Brain microvascular endothelial cell (primary cell): Measurements from ENCODE around the gene VSX2.

Source experiments
- DNase-seq: peaks from one replicate; pipeline ENCODE4 v3.0.0-alpha.2; 2020
- H3K27ac ChIP-seq: fragments of 250-450 bp; sonication (Bioruptor Pico); 2 replicates; pipeline ENCODE4 v1.5.1; 2020; ENCODE audit warnings: mild to moderate bottlenecking, moderate library complexity
- H3K27me3 ChIP-seq: fragments of 250-450 bp; sonication (Bioruptor Pico); replicated peaks from 2 replicates; pipeline ENCODE4 v1.5.1; 2020; ENCODE audit warnings: mild to moderate bottlenecking
- H3K36me3 ChIP-seq: fragments of 250-450 bp; sonication (Bioruptor Pico); replicated peaks from 2 replicates; pipeline ENCODE4 v1.5.1; 2020; ENCODE audit warnings: mild to moderate bottlenecking
- H3K4me3 ChIP-seq: 2 replicates; pipeline ENCODE4 v1.5.1; 2011; ENCODE audit warnings: low read depth, mild to moderate bottlenecking, control low read depth, low read length, moderate library complexity
- CTCF ChIP-seq: IDR thresholded peaks from 2 replicates; pipeline ENCODE4 v1.5.1; 2011; ENCODE audit warnings: low read depth, mild to moderate bottlenecking, moderate library complexity, low read length, control low read depth, inconsistent platforms; ENCODE audit errors: missing control alignments
- in situ Hi-C: cut with HindIII; loops from 2 replicates; pipeline ENCODE4 v1.10.0; 2017; ENCODE audit warnings: low sequenced_read_pairs, low pct_ligation_motif_present

Gene VSX2

GRCh38 chr14:74301594-74302151 is 62.4 kb downstream of the VSX2 start:
- TF ChIP-seq CTCF = no peak
- no peak for DNase-seq
- in situ Hi-C loops = no loop called here
- Histone ChIP-seq H3K4me3 (peak overlapping the region; percentile 88), H3K27me3 (no peaks in the 10 kb centered on the region), H3K36me3 (peaks cover 18% of the 10 kb centered on the region), H3K27ac (no peak overlapping the region)

- no peaks in the 10 kb centered on the region for H3K27me3 ChIP-seq
- peak overlapping the region; percentile 17 for H3K27ac ChIP-seq
- DNase-seq = peak; percentile 52
- H3K4me3 ChIP-seq = peak overlapping the region; percentile 88
- H3K36me3 ChIP-seq = peaks cover 18% of the 10 kb centered on the region
- in situ Hi-C loops = no loop called here
- peak; percentile 63 for TF ChIP-seq CTCF
Observed at GRCh38 chr14:74302152-74302628, 62.9 kb downstream of the VSX2 start.

GRCh38 chr14:74302634-74303569 is 63.7 kb downstream of the VSX2 start, which contains the start of gene ABCD4:
TSS of gene ABCD4 (minus strand) at chr14:74302934. CDS start at chr14:74302912, 22 bp downstream.
- Histone ChIP-seq H3K27ac (peak within 1 kb of the TSS; percentile 17), H3K4me3 (peak within 1 kb of the TSS; percentile 88), H3K27me3 (no peaks in the 10 kb centered on the region), H3K36me3 (peaks cover 13% of the 10 kb centered on the region)
- in situ Hi-C loops = no loop called here
- peak; percentile 94 for DNase-seq
- TF ChIP-seq CTCF = peak; percentile 55

GRCh38 chr14:74308695-74309094 is 69.4 kb downstream of the VSX2 start:
- Histone ChIP-seq H3K36me3 (no peaks in the 10 kb centered on the region), H3K27ac (no peak overlapping the region), H3K27me3 (no peaks in the 10 kb centered on the region), H3K4me3 (no peak overlapping the region)
- TF ChIP-seq CTCF = no peak
- no peak for DNase-seq
- in situ Hi-C loops = no loop called here

GRCh38 chr14:74309125-74310022 is 70.1 kb downstream of the VSX2 start:
- H3K27ac ChIP-seq = no peak overlapping the region
- no peaks in the 10 kb centered on the region for H3K27me3 ChIP-seq
- in situ Hi-C loops = no loop called here
- H3K36me3 ChIP-seq = no peaks in the 10 kb centered on the region
- H3K4me3 ChIP-seq = no peak overlapping the region
- no peak for TF ChIP-seq CTCF
- DNase-seq = no peak
